Measurements from ENCODE around the gene POU2AF1.
"Not testable (repeated sequence)": the region's sequence is repeated elsewhere in the genome, so short reads cannot be mapped to it uniquely, and the experiment has no call there.

The POU2AF1 gene

DNA sequence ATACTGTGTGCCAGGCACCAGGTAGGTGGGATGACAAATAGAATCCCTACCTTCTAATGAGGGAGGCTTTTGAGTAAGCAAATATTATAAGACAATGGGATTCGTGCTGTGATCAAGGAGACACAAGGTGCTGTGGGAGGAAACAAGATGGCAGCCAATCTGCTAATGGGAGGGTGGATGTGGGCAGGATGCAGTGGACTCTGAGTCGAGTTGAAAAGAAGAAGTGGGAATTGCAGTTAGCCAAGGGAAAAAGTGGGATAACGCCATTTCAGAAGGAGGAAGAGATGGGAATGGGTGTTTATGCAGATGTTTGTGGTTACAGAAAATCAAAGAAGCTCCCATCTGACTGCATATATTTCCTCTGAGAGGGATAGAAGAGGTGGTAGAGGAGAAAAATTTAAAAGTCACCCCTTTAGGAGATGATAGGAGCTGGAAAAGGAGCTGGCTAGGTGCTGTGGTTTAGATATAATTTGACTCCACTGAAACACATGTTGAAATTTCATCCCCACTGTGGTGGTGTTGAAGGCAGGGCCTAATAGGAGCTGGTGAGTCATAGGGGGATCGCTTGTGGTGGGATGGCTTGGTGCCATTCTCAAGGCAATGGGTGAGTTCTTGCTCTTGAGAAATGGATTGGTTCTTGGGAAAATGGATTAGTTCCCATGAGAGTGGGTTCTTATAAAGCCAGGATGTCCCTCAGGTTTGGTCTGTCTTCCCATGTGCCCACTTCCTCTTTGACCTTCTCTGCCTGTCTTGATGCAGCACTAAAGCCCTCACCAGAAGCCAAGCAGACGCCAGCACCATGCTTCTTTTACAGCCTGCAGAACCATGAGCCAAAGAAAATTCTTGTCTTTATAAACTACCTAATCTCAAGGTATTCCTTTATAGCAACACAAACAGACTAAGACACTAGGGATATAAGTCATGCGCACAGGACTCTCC, 30.0 kb upstream of the POU2AF1 start:
- no peak for DNase-seq

DNA sequence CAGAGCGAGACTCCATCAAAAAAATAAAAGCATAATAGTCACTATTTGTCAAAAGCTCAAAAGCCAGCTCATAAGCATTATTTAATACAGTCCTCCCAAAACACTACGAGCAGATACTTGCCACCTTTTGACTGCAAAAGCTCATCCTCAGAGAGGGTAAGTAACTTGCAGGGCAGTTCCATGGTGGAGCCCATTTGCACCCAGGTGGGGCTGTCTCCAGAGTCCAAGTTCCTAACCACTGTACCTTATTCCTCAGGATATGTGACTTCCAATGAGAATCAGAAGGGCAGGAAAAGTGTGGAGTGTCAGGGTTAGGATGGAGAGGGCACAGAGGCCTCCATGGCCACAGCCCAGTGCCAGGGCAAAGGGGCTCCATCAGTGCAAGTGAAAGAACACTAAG, 28.6 kb upstream of the POU2AF1 start:
- no peak for DNase-seq

GRCh38 chr11:111406589-111406988, 27.5 kb upstream of the POU2AF1 start:
- no peak for DNase-seq

- DNase-seq = no peak
These were observed 27.0 kb upstream of the POU2AF1 start for GRCh38 chr11:111406091-111406490.

DNA sequence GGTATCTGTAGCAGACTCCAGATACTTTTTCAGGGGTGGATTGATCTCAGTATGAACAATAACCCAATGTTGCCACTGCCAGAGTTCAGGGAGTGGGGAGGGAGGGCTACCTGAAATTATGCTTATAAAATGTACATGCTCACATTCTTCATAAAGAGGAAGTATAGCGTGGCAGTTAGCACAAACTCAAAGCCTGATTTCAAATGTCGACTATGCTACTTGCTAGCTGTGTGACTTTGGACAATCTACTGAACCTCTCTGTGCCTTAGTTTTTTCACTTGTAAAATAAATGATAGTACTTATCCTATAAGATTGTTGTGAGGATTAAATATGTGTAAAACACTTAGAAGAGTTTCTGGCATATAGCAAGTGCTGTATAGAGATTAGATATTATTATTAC, 26.5 kb upstream of the POU2AF1 start:
- DNase-seq = no peak

GRCh38 chr11:111403051-111403726, 24.1 kb upstream of the POU2AF1 start:
- no peak for DNase-seq

DNA sequence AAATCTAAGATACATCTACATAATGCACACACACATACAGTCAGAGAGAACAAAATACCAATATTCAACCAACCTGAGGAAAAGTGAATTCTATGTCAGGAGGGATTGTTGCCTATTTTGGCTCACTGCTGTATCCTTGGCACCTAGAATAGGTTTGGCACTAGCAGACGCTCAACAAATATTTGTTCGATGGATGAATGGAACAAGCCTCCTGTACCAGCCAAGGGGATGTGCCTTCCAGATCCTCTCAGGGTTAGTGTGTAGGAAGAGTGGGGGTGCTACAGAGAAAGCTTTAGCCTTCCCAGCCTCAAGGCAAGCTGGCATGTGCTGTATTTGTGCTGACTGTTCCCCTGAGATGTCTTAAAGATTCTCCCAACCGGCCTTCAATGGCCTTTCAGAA, 23.3 kb upstream of the POU2AF1 start:
- DNase-seq = no peak

- not testable (repeated sequence) for DNase-seq
These were observed 22.9 kb upstream of the POU2AF1 start for GRCh38 chr11:111401957-111402356.

GRCh38 chr11:111400595-111400994, 21.5 kb upstream of the POU2AF1 start:
- DNase-seq = no peak

DNA sequence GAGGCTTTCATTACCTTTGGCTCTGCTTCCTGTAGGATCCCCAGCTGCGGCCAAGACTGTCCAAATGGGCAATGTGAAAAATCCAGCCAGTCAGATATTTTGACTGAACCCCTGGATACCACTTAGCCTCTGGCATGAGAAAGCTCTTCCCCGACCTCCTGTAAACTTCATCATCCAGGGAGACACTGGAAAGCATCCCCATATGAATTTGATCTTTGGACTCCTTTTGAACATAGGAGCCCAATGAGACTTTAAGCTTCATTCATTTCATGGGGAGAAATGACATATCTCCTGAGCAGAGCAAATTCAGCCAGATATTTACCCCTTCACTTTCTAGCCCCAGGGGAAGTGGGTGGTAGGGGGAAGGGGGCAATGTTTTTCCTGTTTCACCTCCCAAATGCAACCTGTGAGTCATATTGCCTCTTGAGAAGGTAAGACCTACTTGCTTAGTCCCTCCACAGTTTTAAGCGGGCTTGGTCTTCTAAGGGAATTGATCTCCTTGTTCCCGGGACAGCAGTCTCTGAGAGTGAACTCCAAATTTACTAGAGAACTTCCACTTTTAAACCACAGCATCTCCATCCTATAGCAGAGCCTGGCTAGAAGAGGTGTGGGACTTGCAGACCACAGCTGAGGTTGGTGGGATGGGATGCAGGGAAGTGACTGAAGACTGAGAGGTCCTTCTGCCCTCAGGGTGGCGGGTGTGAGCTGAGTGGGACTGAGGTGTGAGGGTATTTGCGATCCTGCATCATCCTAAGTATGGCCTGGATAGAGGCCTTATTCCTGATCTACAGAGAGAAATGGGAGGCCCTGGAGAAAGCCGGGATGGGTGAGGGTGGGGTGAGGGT, 20.3 kb upstream of the POU2AF1 start:
- no peak for DNase-seq

GRCh38 chr11:111397034-111397433, 18.0 kb upstream of the POU2AF1 start:
- DNase-seq = no peak

DNA sequence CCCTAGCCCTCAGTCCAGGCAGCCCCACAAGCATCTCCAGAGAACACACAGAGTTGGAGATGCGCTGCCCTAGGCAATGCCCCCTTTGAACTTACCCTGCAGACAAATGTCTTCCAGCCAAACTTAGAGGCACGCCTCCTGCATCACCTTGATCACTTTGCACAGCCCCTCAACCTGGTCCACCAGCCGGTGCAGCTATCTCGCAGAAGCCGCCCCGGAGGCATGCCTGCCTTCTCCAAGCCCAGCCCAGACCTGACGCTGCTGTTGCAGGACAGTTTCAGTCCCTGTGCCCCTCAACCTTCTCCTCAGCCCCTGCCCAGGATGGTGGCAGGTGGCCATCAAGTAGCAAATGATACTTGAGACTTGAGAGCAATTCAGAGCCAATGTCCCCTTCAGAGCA, 16.7 kb upstream of the POU2AF1 start:
- DNase-seq = no peak

- DNase-seq = no peak
These were observed 16.0 kb upstream of the POU2AF1 start for GRCh38 chr11:111395081-111395480.

DNA sequence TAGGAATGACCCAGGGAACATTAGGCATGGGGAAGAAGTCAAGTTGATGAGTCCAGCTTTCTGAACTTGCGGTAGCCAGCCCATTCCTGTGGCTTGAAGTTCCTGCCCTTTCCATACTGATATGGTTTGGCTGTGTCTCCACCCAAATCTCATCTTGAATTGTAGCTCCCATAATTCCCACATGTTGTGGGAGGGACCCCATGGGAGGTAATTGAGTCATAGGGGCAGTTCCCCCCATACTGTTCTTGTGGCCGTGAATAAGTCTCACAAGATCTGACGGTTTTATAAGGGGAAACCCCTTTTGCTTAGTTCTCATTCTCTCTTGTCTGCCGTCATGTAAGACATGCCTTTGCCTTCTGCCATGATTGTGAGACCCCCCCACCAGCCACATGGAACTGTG, 15.1 kb upstream of the POU2AF1 start:
- DNase-seq = not testable (repeated sequence)

DNA sequence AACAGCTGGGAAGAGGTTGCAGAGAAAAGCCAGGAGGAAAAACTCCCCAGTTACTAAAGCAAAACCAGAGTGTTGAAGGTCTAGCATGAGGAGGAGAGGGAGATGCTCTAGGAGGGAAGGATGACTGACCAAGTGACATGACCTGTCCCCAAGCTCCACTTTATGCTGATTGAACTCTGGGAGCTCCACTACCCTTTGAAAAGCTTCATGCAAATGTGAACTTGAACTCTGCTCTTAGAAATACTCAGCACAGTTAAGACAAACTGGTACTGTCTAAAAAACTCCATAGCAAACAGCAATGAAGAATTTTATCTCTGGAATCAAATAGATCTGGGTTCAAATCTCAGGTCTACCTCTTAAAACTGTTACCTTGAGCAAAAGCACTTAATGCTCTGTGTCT, 14.5 kb upstream of the POU2AF1 start:
- no peak for DNase-seq

GRCh38 chr11:111393096-111393495, 14.0 kb upstream of the POU2AF1 start:
- DNase-seq = no peak

DNA sequence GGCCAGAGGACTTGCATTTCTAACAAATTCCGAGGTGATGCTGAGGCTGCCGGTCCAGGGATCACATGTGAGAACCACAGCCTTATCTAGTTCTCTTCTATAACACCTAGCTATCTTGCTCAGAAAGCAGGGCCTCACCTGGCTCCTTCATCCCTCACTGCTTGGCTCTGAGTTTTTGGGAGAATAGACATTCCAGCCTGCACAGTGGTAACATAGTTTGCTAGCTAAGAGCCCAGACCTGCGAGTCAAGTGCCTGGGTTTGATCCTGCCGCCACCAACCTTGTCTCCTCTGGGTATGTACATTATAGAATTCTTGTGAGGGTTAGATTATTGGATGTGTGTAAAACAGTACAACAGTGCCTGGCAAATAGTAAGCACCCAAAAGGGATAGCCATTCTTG, 13.5 kb upstream of the POU2AF1 start:
- DNase-seq = no peak

DNA sequence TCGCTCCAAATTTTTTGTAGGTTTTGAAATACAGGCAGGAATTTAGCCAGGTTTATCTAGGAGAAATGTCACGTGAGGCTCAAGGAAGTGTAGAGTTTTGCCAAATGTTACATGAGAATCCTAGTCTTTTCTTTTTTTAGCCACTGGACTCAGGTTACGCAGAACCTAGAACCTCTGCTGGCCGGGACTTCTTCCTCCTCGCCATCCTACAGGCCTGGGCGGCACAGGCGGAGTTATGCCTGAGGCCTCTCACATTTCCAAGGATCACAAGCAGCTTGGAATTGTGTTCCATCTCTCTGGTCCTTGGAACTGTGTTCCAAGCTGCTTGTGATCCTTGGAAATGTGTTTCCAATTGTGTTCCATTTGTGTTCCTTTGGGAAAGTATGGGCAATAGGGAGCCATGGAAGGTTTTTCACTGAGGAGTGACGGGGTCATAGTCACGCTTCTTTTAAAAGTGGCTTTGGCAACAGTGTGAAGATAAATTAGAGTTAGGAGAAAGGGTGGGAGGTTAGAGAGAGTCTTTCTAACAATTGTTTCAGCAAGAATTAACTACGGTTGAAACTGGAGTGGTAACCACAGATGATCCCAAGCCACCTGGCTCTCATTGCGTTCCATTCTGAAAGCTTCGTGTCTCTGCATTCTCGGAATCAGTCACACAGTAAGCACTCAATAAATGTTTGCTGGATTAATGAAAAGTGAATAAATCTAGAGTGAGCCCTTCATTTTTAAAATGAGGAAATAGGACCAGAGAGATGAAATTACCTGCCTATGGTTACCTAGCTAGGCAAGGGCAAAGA, 12.5 kb upstream of the POU2AF1 start:
- no peak for DNase-seq

- DNase-seq = no peak
These were observed 9.8 kb upstream of the POU2AF1 start for GRCh38 chr11:111388842-111389241.

DNA sequence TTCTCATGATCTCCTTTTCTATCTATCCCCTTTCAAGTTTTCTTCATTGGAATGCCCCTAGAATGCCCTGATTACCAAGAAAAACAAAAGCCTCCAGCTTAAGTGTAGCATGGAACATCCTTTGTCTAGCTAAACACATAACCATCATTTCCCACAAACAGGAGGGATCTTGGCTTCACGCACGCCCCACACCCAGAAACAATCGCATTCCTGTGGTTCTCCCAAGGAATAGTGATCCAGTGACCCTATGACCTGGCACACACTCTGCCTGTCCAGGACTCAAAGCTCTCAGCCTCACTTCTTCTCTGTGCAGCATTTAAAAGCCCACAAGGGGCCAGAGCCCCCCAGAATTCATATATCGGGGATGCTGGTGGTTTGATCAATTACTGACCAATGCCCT, 9.3 kb upstream of the POU2AF1 start:
- DNase-seq = no peak

DNA sequence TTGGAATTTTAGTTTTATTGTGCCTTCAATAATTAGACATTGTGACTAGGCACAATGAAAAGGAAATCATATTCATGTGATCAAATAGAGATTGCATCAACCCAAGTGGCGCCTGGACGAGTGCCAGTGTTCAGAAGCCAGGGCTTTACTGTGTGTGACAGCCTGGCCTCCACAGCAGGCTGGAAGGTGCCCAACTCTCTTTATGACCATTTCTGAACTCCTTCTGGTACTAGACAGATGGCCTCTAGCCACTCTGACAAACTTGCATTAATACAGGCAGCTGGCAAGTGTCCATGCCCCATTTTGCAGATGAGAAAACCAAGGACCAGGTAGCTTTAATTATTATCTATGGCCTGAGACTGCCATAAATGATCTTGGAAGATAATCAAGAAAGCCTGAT, 8.3 kb upstream of the POU2AF1 start:
- no peak for DNase-seq

- no peak for DNase-seq
These were observed 7.6 kb upstream of the POU2AF1 start for GRCh38 chr11:111386611-111387150.
